Astrocyte (in vitro differentiated cells and primary cell): Measurements from ENCODE around the gene NOCT. TPM values are rescaled to one million over a fixed set of nuclear protein-coding genes. Genes with fewer than 3 reads are reported as not detected.

Experiments
- DNase-seq: peaks from one replicate; pipeline ENCODE4 v3.0.0-alpha.2; 2010; ENCODE audit warnings: low read depth
- FAIRE-seq: peaks from 2 replicates; lab custom pipeline; 2011; peaks lifted over from hg19 to GRCh38; lab: Jason Lieb, UNC
- H2AFZ ChIP-seq: 2 replicates; pipeline ENCODE4 v1.6.0; 2012; ENCODE audit warnings: low read depth, low read length, inconsistent platforms
- H3K27ac ChIP-seq: 2 replicates; pipeline ENCODE4 v1.5.1; 2011; ENCODE audit warnings: low read depth, low read length, inconsistent platforms
- H3K27me3 ChIP-seq: 2 replicates; pipeline ENCODE4 v1.6.0; 2011; ENCODE audit warnings: low read length, inconsistent platforms; ENCODE audit not compliant: insufficient read depth
- H3K36me3 ChIP-seq: 2 replicates; pipeline ENCODE4 v1.5.1; 2011; ENCODE audit warnings: low read length, inconsistent platforms; ENCODE audit not compliant: insufficient read depth
- H3K4me1 ChIP-seq: 2 replicates; pipeline ENCODE4 v1.5.1; 2011; ENCODE audit warnings: low read length, inconsistent platforms; ENCODE audit not compliant: insufficient read depth
- H3K4me2 ChIP-seq: 2 replicates; pipeline ENCODE4 v1.6.0; 2012; ENCODE audit warnings: low read length, inconsistent platforms
- H3K4me3 ChIP-seq: 2 replicates; pipeline ENCODE4 v1.5.1; 2011; ENCODE audit warnings: low read depth, mild to moderate bottlenecking, low read length, inconsistent platforms; ENCODE audit not compliant: insufficient read depth
- H3K79me2 ChIP-seq: 2 replicates; pipeline ENCODE4 v1.6.0; 2012; ENCODE audit warnings: mild to moderate bottlenecking, low read length, inconsistent platforms; ENCODE audit not compliant: insufficient read depth
- H3K9ac ChIP-seq: 2 replicates; pipeline ENCODE4 v1.6.0; 2012; ENCODE audit warnings: mild to moderate bottlenecking, low read length, inconsistent platforms
- H3K9me3 ChIP-seq: 2 replicates; pipeline ENCODE4 v1.5.1; 2012; ENCODE audit warnings: low read depth, mild to moderate bottlenecking, low read length, inconsistent platforms; ENCODE audit not compliant: insufficient read depth
- H4K20me1 ChIP-seq: 2 replicates; pipeline ENCODE4 v1.6.0; 2012; ENCODE audit warnings: low read length, inconsistent platforms; ENCODE audit not compliant: insufficient read depth
- H3K27ac Mint-ChIP-seq: one replicate; pipeline ENCODE4 v1.8.0; 2021; ENCODE audit warnings: mild to moderate bottlenecking, mixed read lengths; ENCODE audit not compliant: unreplicated experiment
- H3K27me3 Mint-ChIP-seq: one replicate; pipeline ENCODE4 v1.8.0; 2021; ENCODE audit warnings: low read depth, mixed read lengths; ENCODE audit not compliant: unreplicated experiment
- H3K36me3 Mint-ChIP-seq: one replicate; pipeline ENCODE4 v1.8.0; 2021; ENCODE audit warnings: low read depth, mixed read lengths; ENCODE audit not compliant: unreplicated experiment
- H3K4me1 Mint-ChIP-seq: one replicate; pipeline ENCODE4 v1.8.0; 2021; ENCODE audit warnings: low read depth, mixed read lengths; ENCODE audit not compliant: unreplicated experiment
- H3K4me3 Mint-ChIP-seq: one replicate; pipeline ENCODE4 v1.8.0; 2021; ENCODE audit warnings: mild to moderate bottlenecking, moderate library complexity, mixed read lengths; ENCODE audit not compliant: unreplicated experiment
- H3K9me3 Mint-ChIP-seq: one replicate; pipeline ENCODE4 v1.8.0; 2021; ENCODE audit warnings: mild to moderate bottlenecking, mixed read lengths; ENCODE audit not compliant: unreplicated experiment
- EZH2 ChIP-seq: IDR thresholded peaks from 2 replicates; pipeline ENCODE4 v1.6.1; 2012; ENCODE audit warnings: mild to moderate bottlenecking, low read length, inconsistent platforms; ENCODE audit not compliant: insufficient read depth
- total RNA-seq: library from RNA; stranded (reverse); gene quantifications from 2 replicates; pipeline ENCODE4 v1.2.1, GENCODE V29; 2021
- TF ChIP-seq, protein P1 (sequence below): IDR thresholded peaks from 2 replicates; pipeline ENCODE4 v1.5.1; 2011; ENCODE audit warnings: low read depth, mild to moderate bottlenecking, inconsistent platforms, low read length, moderate library complexity; ENCODE audit not compliant: insufficient read depth

The NOCT gene
- total RNA-seq, 1 donor from 2014 or later = 73.6 TPM

DNA sequence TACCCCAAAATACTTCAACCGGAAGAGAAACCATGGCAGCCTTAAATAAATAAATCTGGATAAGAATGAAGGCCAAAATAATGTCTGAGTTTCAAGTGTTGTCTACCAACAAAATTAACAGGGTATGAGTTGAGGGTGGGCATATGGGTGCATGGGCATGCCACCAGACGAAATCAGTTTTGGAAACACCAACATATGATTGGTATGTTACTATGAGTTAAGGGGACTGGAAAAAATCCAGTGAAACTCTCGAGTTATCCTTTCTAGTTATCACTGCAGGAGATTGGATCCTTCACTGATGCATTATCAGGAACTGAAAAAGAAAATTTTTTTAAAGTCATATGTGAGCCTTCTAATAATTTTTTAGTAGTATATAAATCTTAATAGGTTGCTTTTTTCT lies 32.4 kb downstream of the NOCT start:
- Histone ChIP-seq H3K4me2 (no peak overlapping the region), H3K4me3 (no peak overlapping the region), H3K36me3 (peaks cover 35% of the 10 kb centered on the region), H3K4me1 (peaks cover 7% of the 10 kb centered on the region), H3K9ac (no peak overlapping the region), H3K9me3 (no peaks in the 10 kb centered on the region), H4K20me1 (peaks cover 48% of the 10 kb centered on the region), H3K27me3 (no peaks in the 10 kb centered on the region), H3K27ac (no peak overlapping the region), H3K79me2 (peaks cover 59% of the 10 kb centered on the region), H2AFZ (no peak overlapping the region)
- Mint-ChIP-seq H3K4me1 (peaks cover 18% of the 10 kb centered on the region), H3K27ac (no peak overlapping the region), H3K27me3 (no peaks in the 10 kb centered on the region), H3K36me3 (peaks cover 18% of the 10 kb centered on the region), H3K9me3 (no peaks in the 10 kb centered on the region), H3K4me3 (no peak overlapping the region)
- FAIRE-seq (no peak), DNase-seq (no peak)
- TF ChIP-seq, protein P1, sequence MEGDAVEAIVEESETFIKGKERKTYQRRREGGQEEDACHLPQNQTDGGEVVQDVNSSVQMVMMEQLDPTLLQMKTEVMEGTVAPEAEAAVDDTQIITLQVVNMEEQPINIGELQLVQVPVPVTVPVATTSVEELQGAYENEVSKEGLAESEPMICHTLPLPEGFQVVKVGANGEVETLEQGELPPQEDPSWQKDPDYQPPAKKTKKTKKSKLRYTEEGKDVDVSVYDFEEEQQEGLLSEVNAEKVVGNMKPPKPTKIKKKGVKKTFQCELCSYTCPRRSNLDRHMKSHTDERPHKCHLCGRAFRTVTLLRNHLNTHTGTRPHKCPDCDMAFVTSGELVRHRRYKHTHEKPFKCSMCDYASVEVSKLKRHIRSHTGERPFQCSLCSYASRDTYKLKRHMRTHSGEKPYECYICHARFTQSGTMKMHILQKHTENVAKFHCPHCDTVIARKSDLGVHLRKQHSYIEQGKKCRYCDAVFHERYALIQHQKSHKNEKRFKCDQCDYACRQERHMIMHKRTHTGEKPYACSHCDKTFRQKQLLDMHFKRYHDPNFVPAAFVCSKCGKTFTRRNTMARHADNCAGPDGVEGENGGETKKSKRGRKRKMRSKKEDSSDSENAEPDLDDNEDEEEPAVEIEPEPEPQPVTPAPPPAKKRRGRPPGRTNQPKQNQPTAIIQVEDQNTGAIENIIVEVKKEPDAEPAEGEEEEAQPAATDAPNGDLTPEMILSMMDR = no peak
- TF ChIP-seq EZH2 = no peak

DNA sequence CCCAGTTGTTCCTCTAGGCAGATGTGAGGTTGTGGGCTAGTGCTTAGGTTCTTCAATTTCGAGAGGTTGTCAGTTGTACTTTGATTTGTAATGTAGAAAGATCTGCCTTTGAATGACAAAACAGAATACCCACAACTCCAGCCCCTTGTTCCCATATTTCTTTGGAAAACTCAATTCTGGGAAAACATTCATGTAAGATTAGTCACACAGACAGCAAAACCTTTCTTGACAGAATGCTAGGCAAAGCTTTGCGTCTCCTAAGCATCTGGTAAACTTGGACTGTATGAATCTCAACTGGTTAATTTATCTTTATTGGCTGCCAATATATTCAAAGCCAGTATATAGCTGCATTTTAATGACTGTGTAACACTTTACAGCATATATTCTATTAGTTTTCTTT lies 34.9 kb downstream of the NOCT start:
- Mint-ChIP-seq H3K4me3 (no peak overlapping the region), H3K36me3 (peaks cover 5% of the 10 kb centered on the region), H3K4me1 (peaks cover 32% of the 10 kb centered on the region), H3K27ac (peak overlapping the region; percentile 71), H3K27me3 (no peaks in the 10 kb centered on the region), H3K9me3 (no peaks in the 10 kb centered on the region)
- no peak overlapping the region for H3K9ac ChIP-seq
- H3K79me2 ChIP-seq = peaks cover 52% of the 10 kb centered on the region
- DNase-seq = peak; percentile 56
- peaks cover 14% of the 10 kb centered on the region for H3K4me1 ChIP-seq
- H4K20me1 ChIP-seq = peaks cover 50% of the 10 kb centered on the region
- H3K4me3 ChIP-seq = no peak overlapping the region
- H2AFZ ChIP-seq = no peak overlapping the region
- H3K9me3 ChIP-seq = no peaks in the 10 kb centered on the region
- TF ChIP-seq, protein P1 = no peak
- no peak for TF ChIP-seq EZH2
- peak overlapping the region; percentile 43 for H3K27ac ChIP-seq
- H3K4me2 ChIP-seq = no peak overlapping the region
- H3K36me3 ChIP-seq = peaks cover 24% of the 10 kb centered on the region
- FAIRE-seq = no peak
- H3K27me3 ChIP-seq = no peaks in the 10 kb centered on the region

DNA sequence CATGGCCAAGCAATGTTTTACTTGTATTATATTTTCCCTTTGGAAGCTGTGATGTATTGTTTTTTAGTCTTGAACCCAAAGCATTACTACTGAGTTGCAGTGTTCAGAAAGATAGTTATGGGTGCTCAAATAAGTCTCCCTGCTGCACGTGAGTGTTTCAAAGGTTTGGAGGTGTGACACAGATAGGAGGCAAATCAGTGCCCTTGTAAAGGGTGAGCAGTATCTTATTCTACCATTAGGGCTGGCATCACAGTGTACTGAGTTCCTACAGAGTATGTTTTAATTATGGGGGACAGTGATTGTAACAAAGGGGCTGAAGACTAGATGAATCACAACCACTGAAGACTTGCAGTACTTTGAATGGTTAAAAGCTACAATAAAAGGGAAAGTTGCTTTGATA lies 38.3 kb downstream of the NOCT start:
- Histone ChIP-seq H3K36me3 (peaks cover 12% of the 10 kb centered on the region), H3K79me2 (peaks cover 37% of the 10 kb centered on the region), H3K9me3 (no peaks in the 10 kb centered on the region), H3K27ac (no peak overlapping the region), H3K4me2 (no peak overlapping the region), H3K4me1 (peaks cover 14% of the 10 kb centered on the region), H3K4me3 (no peak overlapping the region), H4K20me1 (peaks cover 45% of the 10 kb centered on the region), H3K27me3 (no peaks in the 10 kb centered on the region), H3K9ac (no peak overlapping the region), H2AFZ (no peak overlapping the region)
- TF ChIP-seq, protein P1 = no peak
- no peak for TF ChIP-seq EZH2
- Mint-ChIP-seq H3K27me3 (no peaks in the 10 kb centered on the region), H3K27ac (no peak overlapping the region), H3K4me1 (peaks cover 35% of the 10 kb centered on the region), H3K36me3 (peaks cover 2% of the 10 kb centered on the region), H3K9me3 (no peaks in the 10 kb centered on the region), H3K4me3 (no peak overlapping the region)
- FAIRE-seq (no peak), DNase-seq (no peak)
